Rectal smooth muscle tissue (tissue), 1 donor: Measurements from ENCODE around the gene ZNF516.

Source experiments
- H3K27ac ChIP-seq: one replicate; pipeline ENCODE4 v1.7.0; 2013; ENCODE audit warnings: low read depth, low read length, inconsistent platforms
- H3K27me3 ChIP-seq: one replicate; pipeline ENCODE4 v1.7.0; 2013; ENCODE audit warnings: low read length; ENCODE audit not compliant: control insufficient read depth, insufficient read depth
- H3K36me3 ChIP-seq: one replicate; pipeline ENCODE4 v1.7.0; 2013; ENCODE audit warnings: low read length; ENCODE audit not compliant: control insufficient read depth, insufficient read depth
- H3K4me1 ChIP-seq: one replicate; pipeline ENCODE4 v1.7.0; 2013; ENCODE audit warnings: low read length; ENCODE audit not compliant: control insufficient read depth, insufficient read depth
- H3K4me3 ChIP-seq: one replicate; pipeline ENCODE4 v1.7.0; 2013; ENCODE audit warnings: low read length
- H3K9ac ChIP-seq: one replicate; pipeline ENCODE4 v1.7.0; 2013; ENCODE audit warnings: low read length

Gene ZNF516

GRCh38 chr18:76373297-76373696 lies 121.7 kb downstream of the ZNF516 start:
- no peaks in the 10 kb centered on the region for H3K27me3 ChIP-seq
- no peak overlapping the region for H3K9ac ChIP-seq
- H3K4me3 ChIP-seq: no peak overlapping the region
- peaks cover 7% of the 10 kb centered on the region for H3K36me3 ChIP-seq
- no peak overlapping the region for H3K27ac ChIP-seq
- H3K4me1 ChIP-seq: no peaks in the 10 kb centered on the region

GRCh38 chr18:76371301-76372203 lies 123.5 kb downstream of the ZNF516 start:
- Histone ChIP-seq H3K27me3 (no peaks in the 10 kb centered on the region), H3K4me3 (no peak overlapping the region), H3K36me3 (peaks cover 4% of the 10 kb centered on the region), H3K4me1 (no peaks in the 10 kb centered on the region), H3K27ac (no peak overlapping the region), H3K9ac (no peak overlapping the region)

GRCh38 chr18:76370686-76371085 lies 124.4 kb downstream of the ZNF516 start:
- no peak overlapping the region for H3K9ac ChIP-seq
- peaks cover 4% of the 10 kb centered on the region for H3K36me3 ChIP-seq
- no peaks in the 10 kb centered on the region for H3K4me1 ChIP-seq
- H3K4me3 ChIP-seq: no peak overlapping the region
- H3K27ac ChIP-seq: no peak overlapping the region
- H3K27me3 ChIP-seq: no peaks in the 10 kb centered on the region

- Histone ChIP-seq H3K4me3 (no peak overlapping the region), H3K36me3 (peaks cover 4% of the 10 kb centered on the region), H3K9ac (no peak overlapping the region), H3K4me1 (no peaks in the 10 kb centered on the region), H3K27ac (no peak overlapping the region), H3K27me3 (no peaks in the 10 kb centered on the region)
Observed at GRCh38 chr18:76370201-76370600, 124.8 kb downstream of the ZNF516 start.

- Histone ChIP-seq H3K36me3 (peaks cover 4% of the 10 kb centered on the region), H3K27me3 (no peaks in the 10 kb centered on the region)
Observed at GRCh38 chr18:76369791-76370190, 125.3 kb downstream of the ZNF516 start.

GRCh38 chr18:76368976-76369375 lies 126.1 kb downstream of the ZNF516 start:
- H3K4me1 ChIP-seq: no peaks in the 10 kb centered on the region
- H3K36me3 ChIP-seq: peaks cover 4% of the 10 kb centered on the region
- no peak overlapping the region for H3K4me3 ChIP-seq
- H3K27me3 ChIP-seq: no peaks in the 10 kb centered on the region
- H3K9ac ChIP-seq: no peak overlapping the region
- H3K27ac ChIP-seq: no peak overlapping the region

More at GRCh38 chr18:76369791-76370190, 125.3 kb downstream of the ZNF516 start:
- Histone ChIP-seq H3K9ac (no peak overlapping the region), H3K27ac (no peak overlapping the region), H3K4me3 (no peak overlapping the region), H3K4me1 (no peaks in the 10 kb centered on the region)

- Histone ChIP-seq H3K27me3 (no peaks in the 10 kb centered on the region), H3K9ac (no peak overlapping the region), H3K27ac (no peak overlapping the region), H3K4me3 (no peak overlapping the region), H3K36me3 (peaks cover 4% of the 10 kb centered on the region), H3K4me1 (peaks cover 5% of the 10 kb centered on the region)
Observed at GRCh38 chr18:76368271-76368670, 126.8 kb downstream of the ZNF516 start.

GRCh38 chr18:76367168-76368125 lies 127.6 kb downstream of the ZNF516 start:
- Histone ChIP-seq H3K36me3 (peaks cover 4% of the 10 kb centered on the region), H3K27ac (no peak overlapping the region), H3K4me1 (peaks cover 10% of the 10 kb centered on the region), H3K27me3 (no peaks in the 10 kb centered on the region), H3K4me3 (no peak overlapping the region), H3K9ac (no peak overlapping the region)

GRCh38 chr18:76365561-76365960 lies 129.5 kb downstream of the ZNF516 start:
- no peak overlapping the region for H3K27ac ChIP-seq
- no peak overlapping the region for H3K4me3 ChIP-seq
- no peaks in the 10 kb centered on the region for H3K36me3 ChIP-seq
- H3K9ac ChIP-seq: no peak overlapping the region
- peaks cover 15% of the 10 kb centered on the region for H3K4me1 ChIP-seq
- no peaks in the 10 kb centered on the region for H3K27me3 ChIP-seq

GRCh38 chr18:76364282-76365259 lies 130.5 kb downstream of the ZNF516 start:
- Histone ChIP-seq H3K36me3 (no peaks in the 10 kb centered on the region), H3K4me3 (no peak overlapping the region), H3K27me3 (no peaks in the 10 kb centered on the region), H3K9ac (no peak overlapping the region), H3K27ac (no peak overlapping the region), H3K4me1 (peaks cover 15% of the 10 kb centered on the region)

GRCh38 chr18:76363436-76364120 lies 131.5 kb downstream of the ZNF516 start:
- Histone ChIP-seq H3K9ac (no peak overlapping the region), H3K27ac (peak overlapping the region; percentile 74), H3K36me3 (no peaks in the 10 kb centered on the region), H3K4me1 (peaks cover 15% of the 10 kb centered on the region), H3K4me3 (no peak overlapping the region), H3K27me3 (no peaks in the 10 kb centered on the region)
